Frontal cortex (tissue), 4 donors: ENCODE data around the gene CTNNA3. TPM values are rescaled to one million over a fixed set of nuclear protein-coding genes. Genes with fewer than 3 reads are reported as not detected.
"Not testable (repeated sequence)": the region's sequence is repeated elsewhere in the genome, so short reads cannot be mapped to it uniquely, and the experiment has no call there.

Experiments used
- DNase-seq, 2 donors: peaks; one replicate each; pipeline ENCODE4 v3.0.0; 2012; ENCODE audit warnings: low spot score in 2 of 2
- FAIRE-seq: peaks from 2 replicates; lab custom pipeline; 2012; peaks lifted over from hg19 to GRCh38; lab: Jason Lieb, UNC
- total RNA-seq: library from RNA; depleted of rRNA; stranded (reverse); fragments of >200 nt; gene quantifications from one replicate; pipeline ENCODE4 v1.2.3, GENCODE V29; 2014
- donor health status: control.
- donor health status: control.
- donor health status: control.

Gene CTNNA3
- total RNA-seq, 1 donor from 2014 or later, result 2.0 TPM

DNA sequence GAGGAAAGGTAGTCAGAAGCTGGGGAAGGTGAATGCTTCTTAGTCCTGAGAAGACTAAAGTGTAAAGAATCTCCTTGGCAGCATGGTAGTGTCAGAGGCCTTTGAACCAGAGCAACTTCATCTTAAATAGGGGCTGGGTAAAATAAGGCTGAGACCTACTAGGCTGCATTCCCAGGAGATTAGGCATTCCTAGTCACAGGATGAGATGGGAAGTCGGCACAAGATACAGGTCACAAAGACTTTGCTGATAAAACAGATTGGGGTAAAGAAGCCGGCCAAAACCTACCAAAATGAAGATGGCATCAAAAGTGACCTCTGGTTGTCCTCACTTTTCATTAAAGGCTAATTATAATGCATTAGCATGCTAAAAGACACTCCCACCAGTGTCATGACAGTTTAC, 418.6 kb downstream of the CTNNA3 start:
- DNase-seq, result no peak
- FAIRE-seq, result no peak

DNA sequence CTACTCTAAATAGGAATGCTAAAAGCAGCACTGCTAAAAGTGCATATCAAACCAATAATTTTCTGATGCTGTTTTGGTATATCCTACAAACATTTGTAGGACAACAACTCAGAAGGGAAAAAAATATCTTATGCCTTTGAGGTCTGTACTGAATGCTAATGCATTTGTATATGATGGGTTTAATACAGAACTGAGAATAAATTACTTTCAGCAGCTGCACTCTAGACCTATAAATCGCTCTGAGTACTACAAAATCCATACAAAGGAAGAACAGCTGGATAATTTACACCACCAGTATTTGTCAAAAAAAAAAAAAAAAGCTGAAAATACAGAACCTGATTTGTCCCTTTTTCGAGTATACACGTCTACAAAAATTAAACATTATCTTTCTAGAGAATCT, 426.2 kb downstream of the CTNNA3 start:
- no peak for FAIRE-seq
- no peak for DNase-seq

DNA sequence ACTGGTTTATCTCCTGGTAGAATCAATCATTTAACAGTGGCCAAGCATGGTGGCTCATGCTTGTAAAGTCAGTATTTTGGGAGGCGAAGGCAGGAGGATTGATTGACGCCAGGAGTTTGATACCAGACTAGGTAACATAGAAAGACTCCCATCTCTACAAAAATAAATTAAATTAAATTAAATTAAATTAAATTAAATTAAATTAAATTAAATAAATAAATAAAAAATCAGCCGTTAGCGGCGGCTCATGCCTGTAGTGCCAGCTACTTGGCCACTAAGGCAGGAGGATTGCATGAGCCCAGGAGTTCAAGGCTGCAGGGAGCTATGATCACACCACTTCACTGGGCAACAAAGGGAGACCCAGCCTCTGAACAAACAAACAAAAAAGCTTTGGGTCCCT, 427.8 kb downstream of the CTNNA3 start:
- DNase-seq, result no peak
- no peak for FAIRE-seq

DNA sequence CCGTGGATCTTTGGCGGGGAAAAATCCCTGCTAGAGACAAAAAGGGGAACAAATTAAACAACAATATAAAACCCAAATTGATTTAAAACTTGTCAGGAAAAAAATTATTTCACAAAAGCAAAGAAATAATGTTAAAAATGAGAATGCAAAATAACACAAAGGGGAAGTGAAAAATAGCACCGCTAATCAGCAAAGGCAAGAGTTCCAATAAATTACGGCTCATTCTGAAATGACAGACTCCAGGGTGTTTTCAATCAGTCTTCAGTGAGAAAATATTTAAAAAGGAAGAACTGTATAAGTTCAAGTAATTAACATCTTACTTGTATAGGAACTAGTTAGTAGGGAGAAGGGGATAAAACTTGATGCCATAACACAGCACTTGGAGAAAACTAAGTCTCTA, 433.3 kb downstream of the CTNNA3 start:
- DNase-seq (no peak), FAIRE-seq (no peak)

DNA sequence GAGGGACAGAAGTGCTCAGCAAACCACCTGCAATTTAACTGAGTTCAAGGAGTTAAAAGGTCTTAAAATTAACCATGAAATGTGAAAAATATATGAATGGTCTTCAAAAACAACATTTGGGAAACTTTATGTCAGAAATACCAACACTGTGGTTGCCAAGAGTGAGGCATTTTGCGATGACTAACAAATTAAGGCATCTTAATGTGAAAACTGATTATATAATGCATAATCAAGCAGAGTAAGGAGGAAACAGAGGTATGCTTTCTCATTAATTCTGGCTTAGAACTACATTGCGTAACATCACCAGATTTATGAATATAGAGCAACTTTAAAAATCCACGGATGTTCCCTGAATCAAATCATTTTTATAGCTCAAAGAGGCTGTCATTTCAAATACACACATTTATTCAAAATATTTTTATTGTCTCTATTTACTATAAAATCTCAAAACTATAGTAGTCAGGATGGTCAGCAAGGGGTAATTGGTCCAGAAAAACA, 434.6 kb downstream of the CTNNA3 start:
- FAIRE-seq (no peak), DNase-seq (no peak)

DNA sequence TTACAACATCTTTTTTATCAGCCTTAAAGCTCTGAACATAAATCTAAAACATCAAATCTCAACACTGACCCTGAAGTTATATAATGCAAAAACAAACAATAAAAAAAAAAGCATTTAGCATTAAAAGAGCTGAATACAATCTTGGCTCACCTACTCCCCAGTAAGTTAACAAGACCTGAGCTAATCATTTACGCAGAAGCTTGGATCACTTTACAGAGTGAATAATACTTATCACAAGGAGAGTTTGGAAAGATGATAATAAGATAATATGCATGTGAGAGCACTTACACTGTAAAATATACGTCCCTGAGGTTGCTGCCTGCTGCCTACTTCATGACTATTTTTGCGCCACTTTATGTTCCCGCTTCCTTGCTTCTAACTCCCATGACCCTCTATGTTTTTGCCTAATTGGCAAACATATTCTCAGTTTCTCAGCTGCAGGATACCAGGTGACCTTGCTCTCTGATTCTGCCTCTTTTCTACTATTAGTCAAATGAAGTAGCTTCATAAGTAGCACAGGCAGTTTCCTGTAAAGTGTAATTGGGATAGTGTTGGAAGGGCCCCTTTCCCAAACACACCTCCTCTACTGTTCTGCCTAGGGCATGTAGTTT, 436.6 kb downstream of the CTNNA3 start:
- FAIRE-seq, result no peak

DNA sequence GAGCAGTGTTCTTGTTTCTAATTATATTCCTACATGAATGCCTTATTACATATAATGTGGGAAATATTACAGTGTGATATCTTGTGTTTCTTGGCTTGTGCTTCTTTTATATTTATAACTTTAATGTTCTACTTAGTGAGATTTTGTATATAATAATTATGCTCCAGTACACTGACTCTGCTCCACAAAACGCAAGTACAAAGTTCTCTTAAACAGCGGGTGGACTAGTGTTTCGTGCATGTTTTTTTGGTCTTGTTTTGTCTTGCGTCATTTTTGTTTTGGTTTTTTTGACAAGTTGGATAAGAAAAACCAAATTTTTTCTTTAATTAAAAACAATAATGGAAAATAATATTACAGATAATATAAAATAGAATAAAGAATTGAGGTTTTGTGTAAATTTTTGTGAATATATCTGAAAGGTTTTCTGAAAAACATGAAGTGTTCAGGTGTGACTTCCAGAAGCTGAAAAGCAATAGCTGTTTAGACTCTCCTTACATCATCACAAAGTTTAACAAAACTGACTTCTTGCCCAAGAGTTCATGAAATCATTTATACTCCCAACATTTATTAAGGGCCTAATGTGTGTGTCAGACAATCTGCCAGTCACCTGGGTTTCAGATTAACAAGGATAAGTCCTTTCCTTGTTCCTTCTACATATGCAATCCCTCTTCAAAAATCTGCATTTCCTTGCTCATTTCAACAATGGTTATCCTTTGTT, 438.4 kb downstream of the CTNNA3 start:
- DNase-seq (no peak), FAIRE-seq (peak; percentile 71)

More for the DNA sequence above, 436.6 kb downstream of the CTNNA3 start:
- no peak for DNase-seq

DNA sequence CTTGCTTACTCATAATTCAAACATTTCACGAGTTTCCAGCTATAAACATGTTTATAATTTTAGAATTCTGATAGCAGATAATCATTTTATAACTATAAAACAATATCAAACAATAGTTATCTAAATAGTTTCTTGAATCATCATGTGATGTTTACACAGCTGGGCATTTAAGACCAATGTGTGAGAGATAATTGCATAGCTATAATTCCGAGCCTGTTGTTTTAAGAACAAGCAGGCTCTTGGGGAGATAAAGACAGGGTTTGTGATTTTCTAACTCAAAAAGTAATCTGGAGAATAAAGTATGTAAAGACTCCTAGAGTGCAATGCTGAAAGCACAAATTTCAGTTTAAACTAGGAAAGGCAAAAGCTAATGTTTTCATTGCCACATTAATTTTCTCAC, 439.0 kb downstream of the CTNNA3 start:
- DNase-seq (no peak), FAIRE-seq (peak; percentile 75)

DNA sequence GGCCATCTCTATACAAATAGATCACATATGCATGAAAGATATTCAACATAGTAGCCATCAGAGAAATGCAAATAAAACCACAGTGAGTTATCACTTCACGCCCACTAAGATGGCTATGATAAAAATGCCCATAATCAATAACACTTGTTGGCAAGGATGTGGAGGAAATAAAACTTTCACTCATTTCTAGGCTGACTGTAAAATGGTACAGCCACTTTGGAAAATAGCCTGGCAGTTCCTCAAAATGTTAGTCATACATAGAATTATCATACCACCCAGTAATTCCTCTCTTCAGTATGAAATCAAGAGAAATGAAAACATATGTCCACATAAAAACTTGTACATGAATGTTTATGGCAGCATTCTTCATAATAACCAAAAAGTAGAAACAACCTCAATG, 445.3 kb downstream of the CTNNA3 start:
- FAIRE-seq (no peak), DNase-seq (no peak)

DNA sequence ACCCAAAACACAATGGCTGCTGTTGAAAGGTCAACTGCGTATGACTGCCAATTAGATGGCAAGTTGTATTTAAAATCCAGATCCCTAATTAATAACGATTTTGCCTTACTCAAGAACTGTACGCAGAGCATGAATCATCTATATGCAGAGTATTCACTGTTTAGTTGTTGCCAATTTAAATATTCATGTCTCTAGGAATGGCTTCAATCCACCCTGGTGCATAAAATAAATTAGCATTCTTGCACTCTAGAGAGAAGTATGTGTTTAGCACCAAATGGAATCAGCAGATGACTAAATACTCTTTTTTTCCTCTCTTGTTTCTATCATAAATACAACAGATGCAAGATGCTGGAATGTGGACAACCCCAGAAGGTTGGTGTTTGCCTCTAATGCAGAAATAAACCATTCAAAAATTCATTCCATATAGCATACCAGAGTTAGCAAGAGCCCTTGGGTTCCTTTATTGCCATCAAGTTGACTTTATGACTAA, 449.9 kb downstream of the CTNNA3 start:
- DNase-seq, result peak in 1 of 2 donors; percentile 2
- FAIRE-seq, result no peak

DNA sequence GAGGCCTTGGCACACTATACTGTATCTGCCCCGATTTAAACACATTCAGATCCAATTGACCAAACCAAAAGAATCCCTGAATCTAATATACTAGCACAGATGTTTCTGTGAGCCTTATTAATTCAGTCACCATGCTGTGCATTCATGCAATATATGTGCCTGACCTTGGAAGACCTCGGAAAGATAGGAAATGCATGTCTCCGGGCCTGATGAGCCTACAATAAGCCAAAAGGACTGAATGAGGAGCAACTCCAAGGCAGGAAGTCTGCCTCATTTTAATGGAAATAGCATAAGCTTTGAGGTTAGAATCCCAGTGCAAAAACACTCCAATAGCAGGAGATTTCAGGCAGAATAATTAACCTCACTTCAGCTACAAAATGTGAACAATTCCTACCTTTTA, 453.5 kb downstream of the CTNNA3 start:
- FAIRE-seq, result no peak

DNA sequence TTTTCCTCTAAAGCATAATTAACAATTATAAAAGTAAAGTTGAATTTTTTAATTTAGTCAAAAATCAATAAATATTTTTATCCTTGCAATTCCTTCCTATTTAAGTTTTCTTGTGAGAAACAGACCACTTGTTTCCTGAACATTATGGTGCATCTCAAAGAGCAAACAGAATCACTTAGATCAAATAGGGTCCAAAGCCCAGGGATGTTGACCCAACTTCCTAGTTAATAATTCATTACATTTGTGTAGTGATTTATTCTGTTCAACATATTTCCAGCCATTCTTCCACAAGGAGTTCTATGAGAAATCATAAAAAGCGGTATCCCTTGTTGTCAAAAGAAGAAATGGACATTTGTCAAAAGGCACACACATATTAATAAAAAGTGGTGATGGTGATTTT, 454.5 kb downstream of the CTNNA3 start:
- FAIRE-seq (no peak), DNase-seq (no peak)

More for the DNA sequence above, 453.5 kb downstream of the CTNNA3 start:
- DNase-seq, result no peak

DNA sequence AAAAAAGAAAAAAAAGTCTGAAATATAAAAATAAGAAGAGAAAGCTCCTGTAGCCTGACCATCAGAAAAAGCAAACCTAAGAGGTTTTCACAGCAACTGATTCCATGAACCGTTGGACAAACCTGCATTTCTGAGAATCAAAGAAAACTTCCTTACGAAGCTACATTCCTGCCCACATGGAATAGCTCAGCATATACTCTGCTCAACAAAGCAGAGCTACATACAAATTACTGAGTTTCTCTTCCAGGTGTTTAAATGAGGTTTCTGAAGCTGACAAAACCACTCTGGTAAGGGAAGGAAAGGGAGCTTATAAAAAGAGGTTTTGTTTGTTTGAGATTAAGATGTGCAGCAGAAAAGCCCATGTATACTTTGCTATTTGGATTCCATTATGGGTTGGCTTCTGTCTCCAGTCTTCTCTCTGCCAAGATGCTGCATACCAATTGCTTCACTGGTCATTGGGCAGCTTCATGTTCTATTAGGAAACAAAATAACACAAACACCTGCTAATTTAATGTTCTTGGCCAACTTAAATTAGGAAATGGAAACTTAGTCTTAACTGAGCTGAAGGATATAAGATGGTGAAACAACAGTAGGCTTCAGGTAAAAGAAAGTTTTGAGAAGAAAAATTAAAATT, 456.0 kb downstream of the CTNNA3 start:
- DNase-seq, result no peak
- no peak for FAIRE-seq

DNA sequence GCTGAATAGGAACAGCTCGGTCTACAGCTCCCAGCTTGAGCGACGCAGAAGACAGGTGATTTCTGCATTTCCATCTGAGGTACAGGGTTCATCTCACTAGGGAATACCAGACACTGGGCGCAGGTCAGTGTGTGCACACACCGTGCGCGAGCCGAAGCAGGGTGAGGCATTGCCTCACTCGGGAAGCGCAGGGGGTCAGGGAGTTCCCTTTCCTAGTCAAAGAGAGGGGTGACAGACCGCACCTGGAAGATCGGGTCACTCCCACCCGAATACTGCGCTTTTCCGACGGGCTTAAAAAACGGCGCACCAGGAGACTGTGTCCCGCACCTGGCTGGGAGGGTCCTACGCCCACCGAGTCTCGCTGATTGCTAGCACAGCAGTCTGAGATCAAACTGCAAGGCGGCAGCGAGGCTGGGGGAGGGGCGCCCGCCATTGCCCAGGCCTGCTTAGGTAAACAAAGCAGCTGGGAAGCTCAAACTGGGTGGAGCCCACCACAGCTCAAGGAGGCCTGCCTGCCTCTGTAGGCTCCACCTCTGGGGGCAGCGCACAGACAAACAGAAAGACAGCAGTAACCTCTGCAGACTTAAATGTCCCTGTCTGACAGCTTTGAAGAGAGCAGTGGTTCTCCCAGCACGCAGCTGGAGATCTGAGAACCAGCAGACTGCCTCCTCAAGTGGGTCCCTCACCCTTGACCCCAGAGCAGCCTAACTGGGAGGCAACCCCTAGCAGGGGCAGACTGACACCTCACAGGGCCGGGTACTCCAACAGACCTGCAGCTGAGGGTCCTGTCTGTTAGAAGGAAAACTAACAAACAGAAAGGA, 465.1 kb downstream of the CTNNA3 start:
- not testable (repeated sequence) for DNase-seq, FAIRE-seq

DNA sequence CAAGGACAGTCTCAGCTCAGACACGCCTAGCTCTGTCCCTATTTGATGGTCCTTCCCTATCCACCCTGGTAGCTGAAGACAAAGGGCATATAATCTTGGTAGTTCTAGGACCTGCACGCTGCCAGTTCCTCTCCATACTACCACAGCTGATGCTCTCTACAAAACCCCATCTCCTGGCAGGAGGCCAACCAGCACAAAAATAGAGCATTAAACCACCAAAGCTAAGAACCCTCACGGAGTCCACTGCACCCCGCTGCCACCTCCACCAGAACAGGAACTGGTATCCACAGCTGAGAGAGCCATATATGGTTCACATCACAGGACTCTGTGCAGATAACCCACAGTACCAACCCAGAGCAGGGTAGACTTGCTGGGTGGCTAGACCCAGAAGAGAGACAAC, 470.8 kb downstream of the CTNNA3 start:
- FAIRE-seq (no peak), DNase-seq (no peak)

DNA sequence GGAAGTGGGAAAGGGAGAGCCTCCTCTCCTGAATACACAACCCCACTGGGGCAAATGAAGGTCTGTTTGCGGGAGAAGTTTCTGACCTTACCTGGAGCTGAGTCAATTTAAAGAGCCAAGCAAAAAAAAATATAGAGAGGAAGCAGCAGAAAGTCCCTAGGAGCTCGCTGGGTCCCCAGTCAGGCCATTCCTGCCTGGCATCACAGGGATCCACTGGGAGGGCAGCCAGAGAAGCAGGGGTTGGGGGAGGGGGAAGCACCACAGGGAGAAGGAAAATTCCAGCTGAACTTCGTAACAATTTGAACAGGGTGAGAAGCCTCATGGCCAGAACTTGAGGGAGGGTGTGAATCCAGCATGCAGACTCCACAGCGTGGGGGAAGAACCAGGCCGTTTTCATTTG, 471.4 kb downstream of the CTNNA3 start:
- DNase-seq (no peak), FAIRE-seq (no peak)

DNA sequence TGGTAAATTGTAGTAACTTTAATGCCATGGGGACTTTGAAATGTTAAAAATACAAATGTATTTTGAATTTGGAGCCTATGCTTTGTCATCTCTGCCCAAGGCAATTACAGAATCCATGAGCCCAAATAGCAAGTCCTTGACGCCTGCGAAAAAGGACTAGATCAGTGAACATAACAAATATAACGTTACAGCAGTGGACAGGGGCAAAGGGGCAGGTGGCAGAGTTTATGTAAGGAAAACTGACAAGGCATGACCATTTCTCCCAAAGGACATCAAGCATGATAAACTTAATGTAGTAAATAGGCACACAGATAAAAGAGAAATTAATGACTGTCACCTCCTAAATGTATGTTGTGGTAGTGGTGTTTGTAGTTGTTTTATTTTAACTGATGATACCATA, 473.1 kb downstream of the CTNNA3 start:
- DNase-seq, result no peak
- FAIRE-seq, result no peak

DNA sequence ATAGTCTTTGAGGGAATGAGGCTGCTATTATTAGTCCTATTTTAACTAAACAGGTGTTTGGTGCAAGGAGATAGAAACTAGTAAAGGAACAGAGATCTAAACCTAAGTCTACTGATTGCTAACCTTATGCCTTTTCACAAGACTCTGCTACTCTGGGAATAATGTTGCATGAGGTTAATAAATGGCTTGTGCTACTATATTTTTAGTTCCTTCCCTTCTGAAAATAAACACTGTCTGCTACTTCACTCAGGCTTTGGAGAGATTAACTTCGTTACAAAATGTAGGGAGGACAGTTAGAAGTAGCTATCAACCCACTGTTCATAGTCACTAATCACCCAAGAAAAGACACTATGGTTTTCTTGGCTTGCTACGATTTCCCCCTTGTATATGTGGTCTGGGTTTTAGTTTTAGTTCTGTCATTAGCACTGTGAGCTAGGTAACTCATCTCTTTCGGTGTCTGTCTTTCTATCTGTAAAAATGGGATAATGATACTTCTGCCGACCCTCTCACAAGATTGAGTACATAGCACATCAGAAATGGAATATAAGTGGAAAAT, 474.0 kb downstream of the CTNNA3 start:
- no peak for FAIRE-seq

DNA sequence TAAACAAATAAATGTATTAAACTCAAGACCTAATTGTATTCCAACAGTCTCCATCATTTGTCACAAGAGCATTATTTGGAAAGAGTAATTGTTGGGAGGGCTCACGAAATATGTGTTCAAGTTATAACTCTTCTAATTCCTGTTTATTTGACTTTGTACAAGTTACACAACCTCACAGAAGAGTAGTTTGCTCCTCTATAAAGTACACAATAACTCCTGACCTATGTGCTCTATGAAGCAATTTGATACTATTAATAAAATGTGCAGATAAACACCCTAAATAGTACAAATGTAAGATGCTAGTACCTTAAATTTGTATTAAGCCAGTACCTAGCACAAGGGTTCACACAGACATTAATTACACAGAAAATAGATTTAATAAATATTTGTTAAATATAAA, 484.3 kb downstream of the CTNNA3 start:
- no peak for FAIRE-seq
- DNase-seq, result no peak

More for the DNA sequence above, 474.0 kb downstream of the CTNNA3 start:
- no peak for DNase-seq

DNA sequence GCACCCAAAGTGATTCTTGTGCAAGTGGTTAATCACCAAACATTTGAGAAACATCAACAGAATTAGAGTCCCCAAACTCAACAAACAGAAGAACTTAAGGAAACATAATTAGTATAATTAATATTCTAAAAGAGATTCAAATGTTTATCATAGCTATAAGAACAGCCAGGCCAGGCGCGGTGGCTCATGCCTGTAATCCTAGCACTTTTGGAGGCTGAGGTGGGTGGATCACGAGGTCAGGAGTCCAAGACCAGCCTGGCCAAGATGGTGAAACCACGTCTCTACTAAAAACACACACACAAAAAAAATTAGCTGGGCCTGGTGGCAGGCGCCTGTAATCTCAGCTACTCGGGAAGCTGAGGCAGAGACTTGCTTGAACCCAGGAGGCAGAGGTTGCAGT, 488.1 kb downstream of the CTNNA3 start:
- DNase-seq, FAIRE-seq: not testable (repeated sequence)
